GM23248 (cell line): ENCODE measurements around the gene KIF4B. TPM values are rescaled to one million over a fixed set of nuclear protein-coding genes. Genes with fewer than 3 reads are reported as not detected.

Source experiments
- DNase-seq: peaks from one replicate; pipeline ENCODE4 v3.0.0-alpha.2; 2015
- H2AFZ ChIP-seq: fragments of 200-600 bp; sonication (generic); 2 replicates; pipeline ENCODE4 v1.6.1; 2016; ENCODE audit warnings: antibody characterized with exemption
- H3F3A ChIP-seq: fragments of 200-600 bp; sonication (generic); 2 replicates; pipeline ENCODE4 v1.6.1; 2016; ENCODE audit warnings: mild to moderate bottlenecking, antibody characterized with exemption, mixed run types; ENCODE audit not compliant: insufficient read depth
- H3K27ac ChIP-seq: fragments of 200-600 bp; sonication (generic); 2 replicates; pipeline ENCODE4 v1.5.1; 2016; ENCODE audit warnings: mild to moderate bottlenecking
- H3K27me3 ChIP-seq: fragments of 200-600 bp; sonication (generic); replicated peaks from 2 replicates; pipeline ENCODE4 v1.6.1; 2016; ENCODE audit warnings: mild to moderate bottlenecking; ENCODE audit not compliant: insufficient read depth
- H3K36me3 ChIP-seq: fragments of 200-600 bp; sonication (generic); 2 replicates; pipeline ENCODE4 v1.6.1; 2016; ENCODE audit warnings: low read depth, mild to moderate bottlenecking
- H3K4me1 ChIP-seq: fragments of 200-600 bp; sonication (generic); 2 replicates; pipeline ENCODE4 v1.6.1; 2016; ENCODE audit warnings: mild to moderate bottlenecking; ENCODE audit not compliant: insufficient read depth
- H3K4me2 ChIP-seq: fragments of 200-600 bp; sonication (generic); one replicate; pipeline ENCODE4 v1.6.1; 2016; ENCODE audit warnings: mild to moderate bottlenecking; ENCODE audit not compliant: unreplicated experiment
- H3K4me3 ChIP-seq: fragments of 200-600 bp; sonication (generic); 2 replicates; pipeline ENCODE4 v1.5.1; 2016; ENCODE audit warnings: mild to moderate bottlenecking
- H3K79me2 ChIP-seq: fragments of 200-600 bp; sonication (generic); 2 replicates; pipeline ENCODE4 v1.6.1; 2016; ENCODE audit warnings: mild to moderate bottlenecking; ENCODE audit not compliant: insufficient read depth
- H3K9ac ChIP-seq: fragments of 200-600 bp; sonication (generic); 2 replicates; pipeline ENCODE4 v1.6.1; 2016; ENCODE audit warnings: mild to moderate bottlenecking
- H3K9me2 ChIP-seq: fragments of 200-600 bp; sonication (generic); 2 replicates; pipeline ENCODE4 v1.6.1; 2016; ENCODE audit warnings: mixed run types, mild to moderate bottlenecking, moderate library complexity; ENCODE audit not compliant: insufficient read depth
- H3K9me3 ChIP-seq: fragments of 200-600 bp; sonication (generic); one replicate; pipeline ENCODE4 v1.6.1; 2017; ENCODE audit warnings: low read depth
- H4K20me1 ChIP-seq: fragments of 200-600 bp; sonication (generic); 2 replicates; pipeline ENCODE4 v1.6.0; 2016; ENCODE audit not compliant: insufficient read depth
- EZH2 ChIP-seq: fragments of 200-600 bp; sonication (generic); IDR thresholded peaks from 2 replicates; pipeline ENCODE4 v1.6.1; 2018; ENCODE audit warnings: antibody characterized with exemption, mild to moderate bottlenecking; ENCODE audit not compliant: insufficient read depth, poor library complexity, severe bottlenecking
- EZH2phosphoT487 ChIP-seq: fragments of 200-600 bp; sonication (generic); IDR thresholded peaks from 2 replicates; pipeline ENCODE4 v1.6.1; 2018; ENCODE audit warnings: antibody characterized with exemption, moderate library complexity, mild to moderate bottlenecking, low read depth; ENCODE audit not compliant: insufficient read depth
- WGBS, 2 experiments: methylation state at CpG; one replicate each; pipeline ENCODE4 v1.1.6; 2015 to 2017; ENCODE audit warnings: low lambda C conversion rate in 2 of 2, low coverage in 1 of 2; ENCODE audit errors: missing lambda C conversion rate in 2 of 2; 5-methylcytosine and 5-hydroxymethylcytosine counted together
- in situ Hi-C: fragments of 300-500 bp; cut with MboI; formaldehyde crosslinking; loops from 2 replicates; pipeline ENCODE4 v1.15.0; 2020
- polyA plus RNA-seq: library from polyadenylated mRNA; unstranded; fragments of >200 nt; fragmentation: Nextera tagmentation; extraction: Ambion mirVana; gene quantifications from 2 replicates; pipeline ENCODE4 v1.2.1, GENCODE V29; 2016
- total RNA-seq: library from RNA; depleted of rRNA; stranded (reverse); fragments of >200 nt; shearing (Covaris generic); gene quantifications from 2 replicates; pipeline ENCODE4 v1.2.3, GENCODE V29; 2014; rRNA removed

The KIF4B gene
- total RNA-seq, result not detected in 2 replicates
- polyA plus RNA-seq, result not detected in 2 replicates

DNA sequence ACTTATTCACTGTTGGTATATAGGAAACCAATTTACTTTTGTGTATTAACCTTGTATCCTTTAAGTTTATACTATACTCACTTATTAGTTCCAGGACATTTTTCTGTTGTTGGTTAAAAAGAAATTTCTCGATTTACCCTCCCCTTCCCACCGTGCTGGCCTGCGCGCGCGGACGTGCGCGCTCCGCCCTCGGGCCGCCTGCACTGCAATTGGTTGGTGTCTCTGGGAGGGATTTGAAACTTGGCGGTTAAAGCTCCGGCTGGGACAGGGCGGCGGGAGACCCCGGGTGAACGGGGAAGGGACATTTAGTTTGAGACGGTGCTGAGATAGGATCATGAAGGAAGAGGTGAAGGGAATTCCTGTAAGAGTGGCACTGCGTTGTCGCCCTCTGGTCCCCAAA lies at the start of gene KIF4B:
TSS of gene KIF4B (plus strand) at position 230 of the 400 bp plus-strand sequence. CDS start at position 335, 105 bp downstream.
- H3K9ac ChIP-seq, result no peak within 1 kb of the TSS
- no peaks in the 10 kb centered on the region for H3F3A ChIP-seq
- TF ChIP-seq EZH2phosphoT487 (no peak), EZH2 (no peak)
- no peak within 1 kb of the TSS for H3K27ac ChIP-seq
- no peak within 1 kb of the TSS for H3K4me3 ChIP-seq
- in situ Hi-C loops, result no loop called here
- H4K20me1 ChIP-seq, result no peaks in the 10 kb centered on the region
- no peaks in the 10 kb centered on the region for H3K79me2 ChIP-seq
- H3K9me3 ChIP-seq, result no peaks in the 10 kb centered on the region
- no peaks in the 10 kb centered on the region for H3K9me2 ChIP-seq
- no peaks in the 10 kb centered on the region for H3K36me3 ChIP-seq
- H3K4me1 ChIP-seq, result no peaks in the 10 kb centered on the region
- H3K27me3 ChIP-seq, result peaks cover 9% of the 10 kb centered on the region; the same call in 1 of the 2 replicates
- WGBS, 2 experiments, result 64 to 72% methylated on average over 21 of the region's 21 CpGs
- no peak within 1 kb of the TSS for H3K4me2 ChIP-seq
- no peak within 1 kb of the TSS for H2AFZ ChIP-seq
- DNase-seq, result no peak

DNA sequence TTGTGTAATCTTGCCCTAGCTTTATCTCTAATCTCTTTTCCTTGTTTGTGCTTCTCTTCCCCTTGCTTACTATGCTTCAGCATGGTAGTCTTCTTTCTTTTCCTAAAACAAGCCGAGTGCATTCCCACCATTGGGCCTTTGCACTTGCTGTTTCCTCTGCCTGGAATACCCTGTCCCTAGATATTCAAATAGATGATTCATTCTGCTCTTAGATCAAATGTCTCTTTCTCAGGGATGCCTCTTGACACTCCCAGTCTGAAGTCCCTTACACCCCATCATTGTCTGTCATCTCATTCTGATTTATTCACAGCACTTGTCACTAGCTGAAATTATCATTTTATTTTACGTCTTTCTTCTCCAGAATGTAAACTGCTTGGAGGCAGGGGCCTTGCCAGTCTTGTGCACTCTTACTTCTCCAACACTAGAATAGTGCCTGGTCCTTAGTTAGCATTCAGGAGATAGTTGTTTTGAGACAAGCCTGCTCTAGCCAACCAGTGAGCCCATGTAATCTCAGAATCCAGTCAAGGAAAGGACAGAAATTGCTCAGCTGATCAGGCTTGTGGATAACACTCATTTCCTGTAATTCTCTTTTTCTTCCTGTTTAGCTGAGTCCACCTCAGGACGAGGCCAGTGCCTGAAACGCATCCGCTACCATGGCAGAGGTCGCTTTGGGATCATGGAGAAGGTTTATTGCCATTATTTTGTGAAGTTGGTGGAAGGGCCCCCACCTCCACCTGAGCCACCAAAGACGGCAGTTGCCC lies 47.3 kb upstream of the KIF4B start:
- H3K4me3 ChIP-seq, result no peak overlapping the region
- H3K79me2 ChIP-seq, result 0 out of 2 replicates have a peak, but pooled peaks cover 8% of the 10 kb centered on the region
- no peaks in the 10 kb centered on the region for H3K27me3 ChIP-seq
- DNase-seq, result no peak
- no peaks in the 10 kb centered on the region for H3K9me3 ChIP-seq
- no peak overlapping the region for H2AFZ ChIP-seq
- no peaks in the 10 kb centered on the region for H3F3A ChIP-seq
- TF ChIP-seq EZH2 (no peak), EZH2phosphoT487 (no peak)
- H3K9me2 ChIP-seq, result no peaks in the 10 kb centered on the region
- peaks cover 18% of the 10 kb centered on the region for H3K36me3 ChIP-seq
- WGBS, 2 experiments, result 97% methylated on average over 7 of the region's 7 CpGs
- no peaks in the 10 kb centered on the region for H4K20me1 ChIP-seq
- peaks cover 6% of the 10 kb centered on the region; the same call in 1 of the 2 replicates for H3K4me1 ChIP-seq
- in situ Hi-C loops, result no loop called here
- no peak overlapping the region for H3K27ac ChIP-seq
- H3K9ac ChIP-seq, result no peak overlapping the region
- H3K4me2 ChIP-seq, result no peak overlapping the region

- peaks cover 10% of the 10 kb centered on the region; the same call in 1 of the 2 replicates for H3K4me1 ChIP-seq
- no peaks in the 10 kb centered on the region for H4K20me1 ChIP-seq
- no peak overlapping the region for H3K4me2 ChIP-seq
- 0 out of 2 replicates have a peak, but pooled peaks cover 8% of the 10 kb centered on the region for H3K79me2 ChIP-seq
- in situ Hi-C loops, result no loop called here
- no peak overlapping the region for H3K9ac ChIP-seq
- DNase-seq, result no peak
- no peaks in the 10 kb centered on the region for H3K9me2 ChIP-seq
- H3K27ac ChIP-seq, result no peak overlapping the region
- no peaks in the 10 kb centered on the region for H3K27me3 ChIP-seq
- TF ChIP-seq EZH2phosphoT487, result no peak
- TF ChIP-seq EZH2, result no peak
- H2AFZ ChIP-seq, result no peak overlapping the region
- H3K9me3 ChIP-seq, result no peaks in the 10 kb centered on the region
- peaks cover 16% of the 10 kb centered on the region for H3K36me3 ChIP-seq
- no peaks in the 10 kb centered on the region for H3F3A ChIP-seq
- no peak overlapping the region for H3K4me3 ChIP-seq
- 97 to 100% methylated on average over 3 of the region's 3 CpGs for WGBS, 2 experiments
These were observed 46.7 kb upstream of the KIF4B start for GRCh38 chr5:154966874-154967273.

GRCh38 chr5:154967421-154968024 lies 46.0 kb upstream of the KIF4B start:
- in situ Hi-C loops, result no loop called here
- H3K4me2 ChIP-seq, result no peak overlapping the region
- H3K79me2 ChIP-seq, result 0 out of 2 replicates have a peak, but pooled peaks cover 8% of the 10 kb centered on the region
- H3K9me3 ChIP-seq, result no peaks in the 10 kb centered on the region
- H4K20me1 ChIP-seq, result no peaks in the 10 kb centered on the region
- H3K9ac ChIP-seq, result no peak overlapping the region
- no peak overlapping the region for H2AFZ ChIP-seq
- TF ChIP-seq EZH2phosphoT487 (no peak), EZH2 (no peak)
- no peak overlapping the region for H3K4me3 ChIP-seq
- no peak overlapping the region for H3K27ac ChIP-seq
- H3K4me1 ChIP-seq, result peaks cover 10% of the 10 kb centered on the region; the same call in 1 of the 2 replicates
- H3K9me2 ChIP-seq, result no peaks in the 10 kb centered on the region
- WGBS, 2 experiments, result 76 to 79% methylated on average over 5 of the region's 5 CpGs
- peaks cover 12% of the 10 kb centered on the region for H3K36me3 ChIP-seq
- DNase-seq, result peak; percentile 38
- H3K27me3 ChIP-seq, result no peaks in the 10 kb centered on the region
- no peaks in the 10 kb centered on the region for H3F3A ChIP-seq
